ENCODE results near the gene DCAF16.

Gene DCAF16

DNA sequence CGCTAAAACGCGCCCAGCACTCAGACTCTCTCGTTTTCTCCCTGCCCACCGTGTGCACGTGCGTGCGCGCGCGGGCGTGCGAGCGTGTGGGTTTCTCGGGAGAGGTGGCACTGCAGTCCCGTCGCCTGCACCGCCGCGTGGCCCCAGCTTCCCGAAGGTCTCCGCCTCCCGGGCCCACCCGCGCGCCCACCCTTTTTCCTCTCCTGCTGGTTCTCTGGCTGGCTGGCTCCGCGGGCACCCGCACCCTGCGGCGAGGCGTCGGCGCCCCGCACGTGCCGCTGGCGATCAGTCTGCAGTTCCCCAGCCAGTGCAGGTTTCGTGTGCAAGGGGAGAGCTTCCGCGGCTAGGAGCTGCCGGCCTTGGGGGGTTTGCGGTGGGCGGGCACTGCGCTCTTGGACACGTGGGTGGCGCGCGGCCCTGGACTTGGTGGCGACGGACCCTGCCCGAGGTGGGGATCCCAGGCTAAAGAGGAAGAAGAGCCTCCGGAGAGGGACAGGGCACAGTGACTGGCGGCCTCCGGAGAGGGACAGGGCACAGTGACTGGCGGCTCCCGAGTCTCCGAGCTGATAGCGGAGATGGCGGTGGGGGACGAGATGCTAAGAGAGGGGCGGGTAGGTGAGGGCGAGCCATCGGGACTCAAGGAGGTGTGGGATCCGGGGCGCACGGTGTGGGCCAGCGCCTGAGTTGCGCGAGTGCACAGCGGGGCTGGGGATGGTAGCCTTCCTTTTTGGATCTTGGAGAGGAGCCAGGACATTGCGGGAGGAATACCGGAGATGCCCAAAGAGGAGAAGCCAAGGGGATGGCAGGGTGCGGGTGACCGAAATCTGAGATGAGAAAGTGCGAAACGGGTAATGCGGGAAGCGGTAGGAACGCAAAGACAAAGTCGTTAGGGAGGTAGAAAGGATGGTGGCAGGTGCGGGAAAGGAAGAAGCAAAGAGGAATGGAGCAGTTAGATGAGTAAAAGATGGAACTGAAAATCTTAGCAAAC lies 29.0 kb downstream of the DCAF16 start, which contains the start of gene FAM184B:
TSS of gene FAM184B (minus strand) at position 322 of the 988 bp plus-strand sequence. CDS start 322 bp downstream, outside the sequence.
- DNase-seq, result no peak

DNA sequence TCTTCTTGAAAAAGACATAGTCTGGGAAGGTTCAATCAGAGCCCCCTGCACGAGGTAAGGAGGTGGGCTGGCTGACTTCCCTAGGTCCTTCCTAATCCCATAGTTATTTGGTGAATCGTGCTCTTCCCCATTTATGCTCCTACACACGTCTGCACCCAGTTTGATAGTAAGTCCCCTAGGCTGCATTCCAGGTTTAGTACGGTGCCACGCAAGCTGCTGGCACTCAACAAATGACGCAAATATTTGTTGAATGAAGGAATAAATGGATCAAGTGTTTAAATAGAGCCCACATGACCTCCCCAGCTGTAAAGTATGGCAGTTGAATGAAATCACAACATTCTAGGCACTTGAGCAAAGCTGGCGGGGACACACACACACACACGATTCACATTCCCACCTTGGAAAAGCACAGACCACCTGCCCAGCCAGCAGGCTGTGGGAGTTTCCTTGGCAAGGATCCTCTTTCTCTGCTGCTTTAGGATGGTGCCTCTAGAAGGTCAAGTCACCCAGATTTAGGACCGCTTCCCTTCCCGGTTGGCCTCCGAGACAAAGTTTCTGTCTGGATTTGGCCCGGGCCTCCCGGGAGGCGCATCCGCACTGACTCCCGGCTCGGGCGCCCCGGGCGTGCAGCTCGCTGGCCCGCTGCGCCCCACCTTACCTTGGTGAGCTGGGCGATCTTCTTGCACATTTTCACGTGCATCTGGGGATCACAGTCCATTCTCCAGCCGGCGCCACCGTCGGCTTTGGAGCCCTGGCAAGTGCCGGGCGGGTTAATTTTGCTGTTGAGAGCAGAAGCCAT lies 29.9 kb downstream of the DCAF16 start:
- DNase-seq, result no peak

DNA sequence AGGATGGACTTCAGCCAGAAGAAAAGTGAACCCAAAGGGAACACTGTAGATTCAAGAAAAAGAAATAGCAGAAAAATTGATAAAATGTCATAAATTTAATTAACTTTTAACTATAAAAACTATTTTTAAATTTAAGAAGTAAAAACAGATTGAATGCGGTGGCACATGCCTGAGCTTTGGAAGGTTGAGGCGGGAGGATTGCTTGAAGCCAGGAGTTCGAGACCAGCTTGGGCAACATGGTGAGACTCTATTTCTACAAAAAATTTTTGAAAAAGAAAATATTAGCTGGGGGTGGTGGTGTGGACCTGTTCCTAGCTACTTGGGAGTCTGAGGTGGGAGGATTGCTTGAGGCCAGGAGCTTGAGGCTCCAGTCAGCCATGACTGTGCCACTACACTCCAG lies 32.1 kb downstream of the DCAF16 start:
- no peak for DNase-seq

DNA sequence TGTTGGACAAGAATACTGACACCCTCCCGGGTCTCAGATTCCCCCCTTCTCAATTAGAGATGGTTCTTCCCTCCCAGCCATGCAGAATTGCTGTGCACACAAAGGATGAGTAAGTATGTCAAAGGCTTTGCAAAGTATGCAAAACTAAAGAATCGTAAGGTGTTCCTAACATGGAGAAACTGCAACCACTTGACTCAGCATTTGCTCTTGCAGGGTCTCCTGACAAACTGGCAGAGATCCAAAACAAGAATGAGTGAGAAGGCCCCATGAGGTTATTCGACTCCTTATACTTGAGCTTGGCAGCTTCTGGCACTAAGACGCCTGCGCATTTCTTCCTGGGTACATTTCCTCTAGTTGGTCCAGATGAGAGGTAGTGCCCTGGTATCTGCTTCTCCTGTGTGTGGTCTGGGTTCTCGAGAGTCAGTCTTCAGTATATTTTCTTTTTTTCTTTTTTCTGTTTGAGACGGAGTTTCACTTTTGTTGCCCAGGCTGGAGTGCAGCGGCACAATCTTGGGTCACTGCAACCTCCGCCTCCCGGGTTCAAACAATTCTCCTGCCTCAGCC lies 37.3 kb downstream of the DCAF16 start:
- no peak for DNase-seq

DNA sequence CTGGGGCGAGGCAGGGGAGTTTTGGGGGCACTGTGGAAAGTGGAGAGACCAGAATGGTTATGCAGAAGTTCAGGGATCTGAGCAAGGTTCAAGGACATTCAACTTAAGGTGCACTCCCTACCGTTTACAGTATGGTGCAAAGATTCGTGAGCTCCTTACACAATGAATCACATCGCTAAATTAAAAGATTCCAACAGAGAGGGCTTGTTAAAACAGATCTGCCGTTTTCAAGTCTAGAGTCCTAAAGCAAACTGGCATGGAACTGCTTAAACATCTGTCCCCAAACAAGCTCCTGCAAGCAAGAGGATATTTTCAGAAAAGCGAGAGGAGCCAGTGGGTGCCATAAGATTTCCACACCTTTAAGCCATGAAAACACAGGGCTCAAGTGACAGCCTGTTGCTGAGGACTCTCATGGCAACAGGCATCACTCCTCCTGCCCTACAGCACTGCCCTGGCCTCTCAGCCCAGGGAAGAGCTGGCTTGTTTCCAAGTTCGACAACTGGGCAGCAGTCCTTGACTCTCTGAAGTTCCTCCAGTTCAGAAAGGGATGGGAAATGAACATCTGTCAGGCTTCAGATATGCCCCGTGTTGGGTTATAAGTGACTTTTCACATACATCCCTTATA lies 39.2 kb downstream of the DCAF16 start:
- no peak for DNase-seq

DNA sequence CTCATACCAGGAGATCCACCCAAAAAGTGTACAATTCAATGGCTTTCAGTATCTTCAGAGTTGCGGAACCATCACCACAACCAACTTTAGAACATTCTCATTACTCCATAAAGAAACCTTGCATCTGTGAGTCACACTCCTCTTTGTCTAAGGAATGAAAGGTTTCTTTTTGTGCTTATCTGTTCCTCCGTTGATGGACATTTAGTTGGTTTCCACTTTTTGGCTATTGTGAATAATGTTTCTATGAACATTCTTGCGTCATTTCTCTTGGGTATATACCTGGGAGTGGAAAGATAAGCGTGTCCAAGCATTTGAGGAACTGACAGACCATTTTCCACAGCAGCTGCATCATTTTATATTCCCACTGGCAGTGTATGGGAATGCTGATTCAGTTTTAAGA lies 39.7 kb downstream of the DCAF16 start:
- DNase-seq, result no peak

DNA sequence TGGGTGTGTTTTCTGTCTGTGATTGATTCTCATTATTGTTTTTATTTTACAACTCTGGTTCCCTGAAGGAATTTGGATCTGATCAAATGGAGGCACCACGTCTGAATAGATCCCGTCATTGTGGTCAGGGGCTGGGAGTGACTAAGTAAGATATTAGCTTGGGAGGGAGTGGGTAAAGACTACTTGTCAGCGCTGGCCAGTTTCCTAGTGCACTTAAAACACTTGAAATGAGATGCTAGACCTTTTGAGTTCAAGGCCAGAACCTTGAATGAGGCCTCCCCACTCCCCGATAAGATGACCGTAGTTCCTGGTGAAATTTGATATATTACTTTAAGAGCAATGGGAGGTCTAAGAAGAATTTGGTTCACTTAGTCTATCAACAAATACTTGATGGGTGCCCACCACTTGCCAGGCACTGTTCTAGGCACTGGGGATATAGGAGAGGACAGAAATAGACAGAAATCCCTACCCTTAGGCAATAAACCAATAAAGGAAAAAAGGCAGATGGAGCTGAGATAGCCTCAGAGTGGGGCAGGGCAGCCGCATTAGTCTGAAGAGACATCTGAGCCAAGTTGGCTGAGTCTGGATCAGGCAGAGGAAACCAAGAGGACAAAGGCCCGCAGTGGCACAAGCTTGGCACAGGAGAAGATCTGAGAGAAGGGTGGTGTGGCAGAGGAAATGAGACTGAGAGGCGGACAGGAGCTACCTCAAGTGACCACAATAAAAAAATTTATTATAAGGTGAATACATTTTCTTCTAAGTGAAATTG lies 41.0 kb downstream of the DCAF16 start:
- no peak for DNase-seq

DNA sequence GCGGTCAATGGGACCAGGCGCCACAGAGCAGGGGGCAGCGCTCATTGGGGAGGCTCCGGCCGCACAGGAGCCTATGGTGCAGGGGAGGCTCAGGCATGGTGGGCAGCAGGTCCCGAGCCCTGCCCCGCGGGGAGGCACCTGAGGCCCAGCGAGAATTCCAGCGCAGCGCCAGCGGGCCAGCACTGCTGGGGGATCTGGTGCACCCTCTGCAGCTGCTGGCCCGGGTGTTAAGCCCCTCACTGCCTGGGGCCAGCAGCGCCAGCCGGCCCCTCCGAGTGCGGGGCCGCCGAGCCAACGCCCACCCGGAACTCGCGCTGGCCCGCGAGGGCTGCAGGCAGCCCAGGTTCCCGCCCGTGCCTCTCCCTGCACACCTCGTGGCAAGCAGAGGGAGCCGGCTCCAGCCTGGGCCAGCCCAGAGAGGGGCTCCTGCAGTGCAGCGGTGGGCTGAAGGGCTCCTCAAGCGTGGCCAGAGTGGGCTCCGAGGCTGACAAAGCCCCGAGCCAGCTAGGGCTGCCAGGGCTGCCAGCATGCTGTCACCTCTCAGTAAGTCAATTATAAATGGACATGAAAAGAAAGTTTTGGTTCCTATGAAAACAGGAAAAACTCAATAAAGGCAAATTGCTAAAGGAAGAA lies 43.6 kb downstream of the DCAF16 start:
- DNase-seq, result no peak

DNA sequence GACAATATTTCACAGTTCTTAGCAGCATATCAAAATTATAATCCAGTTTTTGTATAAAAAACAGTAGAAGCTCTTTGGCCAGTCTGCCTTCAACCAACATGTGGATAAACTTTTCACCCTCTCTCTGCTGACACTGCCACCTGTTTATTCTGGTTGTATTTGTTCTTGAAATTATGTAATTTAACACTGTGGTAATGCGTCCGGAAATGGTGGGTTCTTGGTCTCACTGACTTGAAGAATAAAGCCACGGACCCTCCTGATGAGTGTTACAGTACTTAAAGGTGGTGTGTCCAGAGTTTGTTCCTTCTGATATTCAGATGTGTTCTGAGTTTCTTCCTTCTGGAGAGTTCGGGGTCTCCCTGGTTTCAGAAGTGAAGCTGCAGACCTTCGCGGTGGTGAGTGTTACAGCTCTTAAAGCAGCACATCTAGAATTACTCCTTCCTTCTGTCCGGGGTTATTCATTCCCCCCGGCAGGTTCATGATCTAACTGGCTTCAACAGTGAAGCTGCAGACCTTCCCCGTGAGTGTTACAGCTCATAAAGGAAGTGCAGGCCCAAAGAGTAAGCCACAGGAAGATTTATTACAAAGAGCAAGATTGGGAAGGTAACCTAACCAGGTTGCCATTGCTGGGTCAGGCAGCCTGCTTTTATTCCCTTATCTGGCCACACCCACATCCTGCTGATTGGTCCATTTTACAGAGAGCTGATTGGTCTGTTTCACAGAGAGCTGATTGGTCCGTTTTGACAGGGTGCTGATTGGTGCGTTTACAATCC lies 44.9 kb downstream of the DCAF16 start:
- no peak for DNase-seq

DNA sequence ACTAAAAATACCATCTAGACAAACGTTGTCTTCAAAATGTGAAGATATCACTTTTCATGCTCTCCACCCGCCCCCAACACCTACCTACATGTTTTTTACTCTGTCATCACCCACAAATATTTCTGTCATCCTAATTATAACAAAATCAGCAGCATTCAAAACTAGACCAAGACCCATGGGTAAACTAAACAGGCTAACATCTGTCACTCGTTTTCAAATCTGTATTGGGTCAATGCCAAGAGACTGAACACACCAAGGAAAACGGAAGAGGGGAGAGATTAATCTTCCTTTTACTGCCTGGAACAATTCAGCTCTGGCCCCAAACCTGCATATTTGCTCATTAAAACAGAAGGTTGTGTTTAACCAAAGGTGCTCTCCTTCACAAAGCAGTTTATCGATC lies 46.6 kb downstream of the DCAF16 start:
- no peak for DNase-seq

DNA sequence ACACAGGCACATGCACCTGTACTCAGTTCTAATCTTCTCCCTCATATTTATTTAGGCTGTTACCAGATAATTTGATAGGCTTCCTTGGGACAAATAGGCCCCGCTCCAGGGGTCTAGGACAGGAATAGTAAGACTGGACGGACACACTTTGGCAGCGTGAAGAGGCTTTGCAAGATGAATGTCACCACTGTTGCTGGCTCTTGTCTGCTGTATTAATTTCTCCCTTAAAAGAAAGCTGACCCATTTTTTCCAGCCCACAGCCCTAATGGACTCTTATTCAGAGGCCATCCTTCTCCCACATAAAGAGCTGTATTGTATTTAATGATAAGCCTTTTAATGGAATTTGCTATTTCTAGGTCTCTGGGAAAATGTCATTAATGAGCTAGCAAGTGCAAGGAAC lies 47.1 kb downstream of the DCAF16 start:
- DNase-seq, result no peak

DNA sequence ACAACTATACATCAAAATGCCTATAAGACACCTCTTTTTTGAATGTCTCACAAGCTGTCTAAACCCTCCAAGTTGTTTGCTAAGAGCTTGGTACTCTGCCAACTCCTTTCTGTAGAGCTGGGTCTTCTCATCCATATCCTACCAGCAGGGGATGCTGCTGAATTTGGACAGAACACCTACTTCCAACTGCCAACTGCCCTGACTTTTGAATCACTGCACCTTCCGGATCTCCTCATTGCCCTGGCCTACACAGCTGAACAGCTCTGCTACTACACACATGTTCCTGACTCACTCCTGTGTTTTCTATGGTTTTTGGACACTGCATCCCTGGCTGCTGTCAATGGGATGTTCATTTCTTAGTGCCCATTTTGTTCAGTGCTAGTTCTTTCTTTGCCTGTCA lies 47.8 kb downstream of the DCAF16 start:
- DNase-seq, result no peak

DNA sequence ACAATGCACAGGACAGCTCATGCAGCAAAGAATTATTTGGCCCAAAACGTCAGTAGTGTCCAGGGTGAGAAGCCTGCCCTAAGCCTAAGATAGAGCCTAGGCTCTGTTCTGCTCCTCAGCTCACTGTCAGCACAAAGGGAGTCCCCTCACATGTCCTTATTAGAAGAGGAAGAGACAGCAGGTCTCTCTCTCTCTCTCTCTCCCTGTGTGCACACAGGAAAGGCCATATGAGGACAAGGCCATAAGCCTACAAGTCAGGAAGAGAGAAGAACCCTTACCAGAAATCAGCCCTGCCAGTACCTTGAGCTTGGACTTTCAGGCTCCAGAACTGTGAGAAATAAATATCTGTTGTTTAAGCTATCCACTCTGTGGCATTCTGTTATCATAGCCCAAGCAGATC lies 49.5 kb downstream of the DCAF16 start:
- no peak for DNase-seq

DNA sequence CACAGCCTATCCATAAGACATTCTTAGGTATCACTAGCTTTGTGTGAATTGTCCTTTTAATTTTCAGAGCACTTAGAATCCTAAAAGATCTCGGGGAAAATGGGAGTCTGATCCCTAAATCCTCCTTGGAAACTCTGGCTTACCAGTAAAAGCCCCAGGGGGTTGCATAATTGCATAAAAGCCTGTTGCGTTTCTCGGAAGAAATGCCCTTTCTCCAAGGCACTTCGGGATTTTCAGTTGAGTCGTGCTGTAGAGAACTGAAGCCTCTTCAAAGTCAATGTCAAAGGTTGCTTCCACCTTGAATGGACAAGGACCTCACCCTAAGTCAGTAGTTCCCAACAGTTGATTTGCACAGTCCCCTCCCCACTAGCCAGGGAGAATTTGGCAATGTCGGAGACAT lies 49.9 kb downstream of the DCAF16 start:
- no peak for DNase-seq

DNA sequence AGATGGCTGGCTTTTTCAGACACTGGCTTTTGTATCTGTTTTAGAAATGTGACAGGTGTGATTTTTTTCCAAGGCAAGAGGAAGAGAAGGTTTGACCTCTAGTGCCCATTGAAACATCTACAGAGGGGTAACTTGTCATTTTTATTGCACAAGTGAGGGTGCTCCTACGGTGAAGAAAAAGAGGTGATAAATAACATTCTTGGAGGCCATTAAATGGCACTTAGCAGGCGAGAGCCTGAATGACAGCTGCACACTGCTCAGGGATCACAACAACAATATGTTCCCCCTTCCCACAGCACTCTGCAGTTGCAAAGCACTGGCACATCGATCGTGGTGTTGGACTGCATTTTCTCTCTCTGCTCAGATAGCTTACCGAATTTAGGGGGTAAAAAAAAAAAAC lies 52.1 kb downstream of the DCAF16 start:
- DNase-seq, result no peak

DNA sequence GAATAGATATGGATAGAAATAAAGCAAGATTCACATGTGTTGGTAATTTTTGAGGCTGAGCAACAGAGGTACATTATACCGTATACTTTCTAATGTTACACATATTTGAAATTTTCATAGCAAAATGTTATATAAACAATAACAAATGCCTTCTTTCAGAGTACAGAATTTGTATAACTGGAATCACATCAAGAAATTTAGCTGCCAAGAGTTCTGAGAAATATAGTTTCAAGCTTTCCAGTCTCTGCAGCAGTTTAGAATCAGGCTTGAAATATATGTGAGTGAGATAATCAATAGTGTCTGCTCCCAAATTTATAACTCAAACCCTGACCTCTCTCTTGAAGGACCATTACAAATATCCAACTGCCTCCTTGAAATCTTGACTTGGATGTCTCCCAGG lies 52.9 kb downstream of the DCAF16 start:
- no peak for DNase-seq

DNA sequence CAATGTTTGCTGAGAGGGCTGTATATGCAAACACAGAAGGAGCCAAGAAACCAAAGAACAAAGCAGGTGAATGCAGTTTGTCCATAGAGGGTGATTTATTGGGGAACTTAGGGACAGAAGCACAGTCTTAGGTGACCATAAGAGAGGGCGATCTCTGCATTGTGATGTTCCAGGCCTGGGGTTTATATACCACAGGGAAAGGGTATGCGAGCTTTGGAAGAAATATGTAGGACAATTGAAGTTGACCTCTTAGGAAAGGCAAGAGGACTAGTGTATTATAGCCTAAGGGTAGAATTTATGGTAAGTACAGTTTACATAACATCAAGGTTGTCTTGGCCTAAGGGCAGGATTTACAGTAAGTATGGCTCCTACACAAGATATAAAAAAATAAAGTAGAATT lies 56.9 kb downstream of the DCAF16 start:
- no peak for DNase-seq
